GM19025 (cell line): Measurements from ENCODE around the gene ANGPTL8.
A peak's percentile ranks its signal among the peaks of the same experiment; 100 is the strongest.

Experiments used
- ATAC-seq: cut with Tn5 transposase; IDR thresholded peaks from one replicate; pipeline ENCODE4 v1.9.1; 2021; ENCODE audit warnings: mild to moderate bottlenecking, low read depth, moderate library complexity; ENCODE audit not compliant: unreplicated experiment

Gene ANGPTL8, protein sequence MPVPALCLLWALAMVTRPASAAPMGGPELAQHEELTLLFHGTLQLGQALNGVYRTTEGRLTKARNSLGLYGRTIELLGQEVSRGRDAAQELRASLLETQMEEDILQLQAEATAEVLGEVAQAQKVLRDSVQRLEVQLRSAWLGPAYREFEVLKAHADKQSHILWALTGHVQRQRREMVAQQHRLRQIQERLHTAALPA

GRCh38 chr19:11239377-11240000 is at the start of gene ANGPTL8:
Gene ANGPTL8, plus strand, starts transcription at chr19:11239619. Its CDS starts 19 bp downstream, at chr19:11239638.
- ATAC-seq, result no peak

GRCh38 chr19:11190501-11190900 is 48.9 kb upstream of the ANGPTL8 start:
- ATAC-seq, result no peak

GRCh38 chr19:11191273-11191755 is 48.1 kb upstream of the ANGPTL8 start:
- ATAC-seq, result no peak

DNA sequence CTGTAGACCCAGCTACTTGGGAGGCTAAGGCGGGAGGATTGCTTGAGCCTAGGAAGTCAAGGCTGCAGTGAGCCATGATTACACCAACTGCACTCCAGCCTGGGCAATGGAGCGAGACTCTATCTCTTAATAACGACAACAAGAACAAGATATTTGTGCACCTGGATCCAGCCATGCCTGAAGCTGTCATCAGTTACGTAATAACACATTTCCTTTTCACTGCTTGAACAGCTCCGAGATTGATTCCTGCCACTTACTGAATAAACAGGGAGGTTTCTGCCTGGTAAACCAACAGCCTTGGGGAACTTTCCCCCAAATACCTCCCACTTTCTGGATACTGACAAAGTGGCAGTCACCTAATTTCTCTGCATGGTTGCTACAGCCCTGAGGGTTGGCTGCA is 47.5 kb upstream of the ANGPTL8 start:
- no peak for ATAC-seq

- ATAC-seq, result no peak
Observed at GRCh38 chr19:11192957-11193939, 46.2 kb upstream of the ANGPTL8 start.

- ATAC-seq, result no peak
Observed at GRCh38 chr19:11194173-11194572, 45.2 kb upstream of the ANGPTL8 start.

GRCh38 chr19:11194656-11195558 is 44.5 kb upstream of the ANGPTL8 start:
- no peak for ATAC-seq

DNA sequence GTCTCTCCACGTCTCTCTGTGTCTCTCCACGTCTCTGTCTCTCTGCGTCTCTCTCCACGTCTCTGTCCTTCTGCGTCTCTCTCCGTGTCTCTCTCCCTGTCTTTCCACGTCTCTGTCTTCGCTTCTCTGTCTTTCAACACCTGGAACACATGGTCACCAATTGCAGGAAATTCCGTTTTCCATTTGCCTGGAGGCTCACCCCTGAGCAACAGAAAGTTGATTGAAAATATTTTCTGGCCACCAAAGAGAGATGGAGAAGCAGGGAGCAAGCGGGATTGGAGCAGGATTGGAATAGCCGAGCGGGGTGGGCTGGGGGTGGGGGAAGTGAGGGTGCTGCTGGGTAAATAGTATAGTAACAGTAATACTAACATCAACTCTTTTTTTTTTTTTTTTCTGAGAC is 43.7 kb upstream of the ANGPTL8 start:
- no peak for ATAC-seq

- no peak for ATAC-seq
Observed at GRCh38 chr19:11196406-11197287, 42.8 kb upstream of the ANGPTL8 start.

GRCh38 chr19:11197291-11198174 is 41.9 kb upstream of the ANGPTL8 start, which contains the start of gene KANK2:
Gene KANK2, minus strand, starts transcription at chr19:11197545. Its CDS starts 3,034 bp downstream, at chr19:11194511.
- ATAC-seq, result peak; percentile 82

- ATAC-seq, result no peak
Observed at GRCh38 chr19:11198175-11198534, 41.3 kb upstream of the ANGPTL8 start.

DNA sequence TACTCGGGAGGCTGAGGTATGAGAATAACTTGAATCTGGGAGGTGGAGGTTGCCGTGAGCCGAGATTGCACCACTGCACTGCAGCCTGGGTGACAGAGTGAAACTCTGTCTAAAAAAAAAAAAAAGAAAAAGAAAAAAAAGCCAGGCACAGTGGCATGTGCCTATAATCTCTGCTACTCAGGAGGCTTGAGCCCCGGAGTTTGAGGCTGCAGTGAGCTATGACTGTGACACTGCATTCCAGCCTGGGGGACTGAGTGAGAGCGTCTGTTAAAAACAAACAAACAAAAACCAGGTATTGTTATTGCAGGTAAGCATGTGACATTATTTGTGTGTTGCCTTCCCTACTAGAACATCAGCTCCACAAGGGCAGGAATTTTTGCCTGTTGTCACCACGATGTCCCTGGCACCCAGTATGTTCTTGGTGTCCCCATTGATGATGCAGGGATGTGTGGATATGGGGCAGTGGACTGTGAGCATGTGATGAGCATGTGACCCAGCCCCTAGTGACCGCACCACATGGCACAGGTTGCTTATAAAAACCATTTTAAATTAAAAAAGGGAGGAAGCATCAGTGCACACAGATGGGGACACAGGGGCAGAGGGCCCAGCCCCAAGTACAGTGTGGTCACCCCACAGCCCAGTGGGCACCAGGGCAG is 40.5 kb upstream of the ANGPTL8 start:
- ATAC-seq, result no peak

DNA sequence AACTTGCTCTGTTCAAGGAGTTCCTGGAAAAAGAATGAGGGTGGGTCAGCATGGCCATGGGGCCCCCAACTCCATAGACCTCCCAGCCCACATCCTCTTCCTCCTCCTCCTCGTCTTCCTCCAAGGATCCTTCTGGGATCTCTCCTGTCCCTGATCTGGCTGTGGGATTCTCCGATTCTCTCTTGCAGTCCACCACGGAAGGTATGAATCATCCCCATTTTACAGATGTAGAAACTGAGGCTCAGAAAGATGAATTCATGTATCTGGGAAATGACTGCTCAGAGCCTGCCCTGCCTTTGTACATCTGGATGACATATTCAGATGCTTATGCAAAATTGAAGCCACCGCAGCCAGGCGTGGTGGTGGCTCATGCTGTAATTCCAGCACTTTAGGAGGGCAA is 39.9 kb upstream of the ANGPTL8 start:
- ATAC-seq, result no peak

GRCh38 chr19:11200015-11200574 is 39.3 kb upstream of the ANGPTL8 start:
- ATAC-seq, result no peak

- ATAC-seq, result no peak
Observed at GRCh38 chr19:11200931-11201330, 38.5 kb upstream of the ANGPTL8 start.

GRCh38 chr19:11201791-11202190 is 37.6 kb upstream of the ANGPTL8 start:
- ATAC-seq, result no peak

- no peak for ATAC-seq
Observed at GRCh38 chr19:11202488-11203193, 36.8 kb upstream of the ANGPTL8 start.
